SU-DHL-6 (cell line): ENCODE data around the gene PSMD14.

ENCODE experiments used
- H2AFZ ChIP-seq: fragments of 200-600 bp; sonication (generic); 2 replicates; pipeline ENCODE4 v1.6.1; 2014; ENCODE audit warnings: low read depth, mild to moderate bottlenecking, moderate library complexity, mixed read lengths, antibody characterized with exemption, low read length; ENCODE audit not compliant: severe bottlenecking
- H3F3A ChIP-seq: fragments of 200-600 bp; shearing (Covaris generic); 2 replicates; pipeline ENCODE4 v1.6.0; 2016; ENCODE audit warnings: antibody characterized with exemption, mild to moderate bottlenecking; ENCODE audit not compliant: insufficient read depth
- H3K27ac ChIP-seq: fragments of 200-600 bp; sonication (generic); 2 replicates; pipeline ENCODE4 v1.5.1; 2016; ENCODE audit warnings: low read depth, mild to moderate bottlenecking, low read length, moderate library complexity, mixed read lengths
- H3K27me3 ChIP-seq: fragments of 200-600 bp; sonication (generic), shearing (Covaris generic); 2 replicates; pipeline ENCODE4 v1.6.0; 2014; ENCODE audit warnings: mild to moderate bottlenecking, low read length
- H3K36me3 ChIP-seq: fragments of 200-600 bp; sonication (generic); 2 replicates; pipeline ENCODE4 v1.6.1; 2014; ENCODE audit warnings: mild to moderate bottlenecking, low read length, mixed read lengths
- H3K4me2 ChIP-seq: fragments of 300-600, 200-600 bp; shearing (Covaris generic), sonication (generic); 2 replicates; pipeline ENCODE4 v1.6.0; 2014; ENCODE audit warnings: low read length, low read depth, mild to moderate bottlenecking; ENCODE audit not compliant: poor library complexity, severe bottlenecking
- H3K4me3 ChIP-seq: fragments of 200-600 bp; sonication (generic); 2 replicates; pipeline ENCODE4 v1.5.1; 2014; ENCODE audit warnings: antibody characterized with exemption, low read length, mild to moderate bottlenecking, mixed read lengths; ENCODE audit not compliant: insufficient read depth, poor library complexity, severe bottlenecking
- H3K79me2 ChIP-seq: fragments of 200-600 bp; sonication (generic); 2 replicates; pipeline ENCODE4 v1.6.1; 2014; ENCODE audit warnings: mild to moderate bottlenecking, low read length, moderate library complexity; ENCODE audit not compliant: insufficient read depth
- H3K9ac ChIP-seq: fragments of 200-600 bp; sonication (generic); 2 replicates; pipeline ENCODE4 v1.7.0; 2014; ENCODE audit warnings: mild to moderate bottlenecking, low read length
- H3K9me2 ChIP-seq: fragments of 200-600 bp; sonication (generic); replicated peaks from 2 replicates; pipeline ENCODE4 v1.6.1; 2014; ENCODE audit warnings: low read length; ENCODE audit not compliant: insufficient read depth
- H3K9me3 ChIP-seq: fragments of 200-600 bp; sonication (generic); 2 replicates; pipeline ENCODE4 v1.6.1; 2014; ENCODE audit warnings: low read length, mixed read lengths; ENCODE audit not compliant: insufficient read depth
- H4K20me1 ChIP-seq: fragments of 200-600 bp; sonication (generic); 2 replicates; pipeline ENCODE4 v1.6.1; 2014; ENCODE audit warnings: low read depth, mild to moderate bottlenecking, antibody characterized with exemption, low read length, moderate library complexity, mixed read lengths
- CTCF ChIP-seq: fragments of 200-600 bp; sonication (generic); IDR thresholded peaks from one replicate; pipeline ENCODE4 v1.5.1; 2017; ENCODE audit warnings: antibody characterized with exemption, mild to moderate bottlenecking, low read length, moderate library complexity; ENCODE audit not compliant: insufficient read depth, poor library complexity, severe bottlenecking
- EZH2phosphoT487 ChIP-seq: fragments of 200-600 bp; sonication (generic), shearing (Covaris generic); conservative IDR thresholded peaks from 2 replicates; pipeline ENCODE4 v1.6.1; 2018; ENCODE audit warnings: mild to moderate bottlenecking, antibody characterized with exemption, low read length, moderate library complexity, mixed read lengths

The PSMD14 gene

GRCh38 chr2:161369311-161369710 lies 61.1 kb downstream of the PSMD14 start:
- Histone ChIP-seq H3K36me3 (peaks cover 45% of the 10 kb centered on the region), H3K4me2 (no peak overlapping the region), H3K4me3 (no peak overlapping the region), H3K27me3 (no peaks in the 10 kb centered on the region), H3K9me2 (no peaks in the 10 kb centered on the region), H4K20me1 (no peaks in the 10 kb centered on the region), H2AFZ (no peak overlapping the region), H3F3A (no peaks in the 10 kb centered on the region), H3K9me3 (no peaks in the 10 kb centered on the region), H3K79me2 (peaks cover 6% of the 10 kb centered on the region), H3K9ac (no peak overlapping the region), H3K27ac (no peak overlapping the region)
- no peak for TF ChIP-seq EZH2phosphoT487

GRCh38 chr2:161370981-161371380 lies 62.8 kb downstream of the PSMD14 start:
- H3K9me3 ChIP-seq = no peaks in the 10 kb centered on the region
- peaks cover 48% of the 10 kb centered on the region for H3K36me3 ChIP-seq
- TF ChIP-seq EZH2phosphoT487 = no peak
- TF ChIP-seq CTCF = no peak
- no peaks in the 10 kb centered on the region; the same call in 1 of the 2 replicates for H3K79me2 ChIP-seq
- H4K20me1 ChIP-seq = no peaks in the 10 kb centered on the region
- H3K4me3 ChIP-seq = no peak overlapping the region
- no peak overlapping the region for H3K27ac ChIP-seq
- H3K27me3 ChIP-seq = no peaks in the 10 kb centered on the region
- H2AFZ ChIP-seq = no peak overlapping the region
- no peaks in the 10 kb centered on the region for H3F3A ChIP-seq
- H3K9me2 ChIP-seq = no peaks in the 10 kb centered on the region
- no peak overlapping the region for H3K4me2 ChIP-seq
- no peak overlapping the region for H3K9ac ChIP-seq

- Histone ChIP-seq H3K36me3 (peaks cover 48% of the 10 kb centered on the region), H2AFZ (no peak overlapping the region)
Measured at GRCh38 chr2:161371869-161372268, 63.6 kb downstream of the PSMD14 start.

More at GRCh38 chr2:161371869-161372268, 63.6 kb downstream of the PSMD14 start:
- Histone ChIP-seq H4K20me1 (no peaks in the 10 kb centered on the region), H3K79me2 (no peaks in the 10 kb centered on the region; the same call in 1 of the 2 replicates), H3F3A (no peaks in the 10 kb centered on the region), H3K27me3 (no peaks in the 10 kb centered on the region), H3K4me2 (no peak overlapping the region), H3K4me3 (no peak overlapping the region), H3K9ac (no peak overlapping the region), H3K27ac (no peak overlapping the region), H3K9me3 (no peaks in the 10 kb centered on the region), H3K9me2 (no peaks in the 10 kb centered on the region)
- TF ChIP-seq EZH2phosphoT487 (no peak), CTCF (no peak)
